Activated CD8-positive, alpha-beta T cell treated with anti-CD3 and anti-CD28 coated beads for 36 hours (primary cell): ENCODE measurements around the gene MRPS25. TPM values are rescaled to one million over a fixed set of nuclear protein-coding genes. Genes with fewer than 3 reads are reported as not detected.

Experiments
- ATAC-seq: fragments of 200-7000 bp; cut with Tn5 transposase; one replicate; pipeline ENCODE4 v1.10.0; 2021; ENCODE audit warnings: mild to moderate bottlenecking, moderate library complexity
- CTCF ChIA-PET: fragments of 350-600 bp; sonication (Branson Sonifier 250); formaldehyde crosslinking; loops from one replicate; lab custom pipeline; 2021; ENCODE audit warnings: antibody characterized with exemption; lab: Charles Lee
- POLR2A ChIA-PET: fragments of 350-600 bp; sonication (Branson Sonifier 250); formaldehyde crosslinking; loops from one replicate; lab custom pipeline; 2021; ENCODE audit warnings: antibody characterized with exemption; lab: Charles Lee
- DNase-seq: peaks from one replicate; pipeline ENCODE4 v3.0.0-alpha.2; 2020
- H3K27ac Mint-ChIP-seq: one replicate; pipeline ENCODE4 v1.8.0; 2021; ENCODE audit warnings: mild to moderate bottlenecking, mixed read lengths
- H3K27me3 Mint-ChIP-seq: one replicate; pipeline ENCODE4 v1.8.0; 2021; ENCODE audit warnings: mixed read lengths
- H3K36me3 Mint-ChIP-seq: one replicate; pipeline ENCODE4 v1.8.0; 2021; ENCODE audit warnings: low read depth, mixed read lengths
- H3K4me1 Mint-ChIP-seq: one replicate; pipeline ENCODE4 v1.8.0; 2021; ENCODE audit warnings: low read depth, mixed read lengths
- H3K4me3 Mint-ChIP-seq: one replicate; pipeline ENCODE4 v1.8.0; 2021; ENCODE audit warnings: mild to moderate bottlenecking, moderate library complexity, mixed read lengths
- H3K9me3 Mint-ChIP-seq: one replicate; pipeline ENCODE4 v1.8.0; 2021; ENCODE audit warnings: mixed read lengths
- intact Hi-C: fragments of 100-400 bp; cut with micrococcal nuclease; formaldehyde crosslinking; loops from one replicate; pipeline ENCODE4 v1.10.0; 2022
- total RNA-seq, 2 experiments: library from RNA; stranded (reverse); gene quantifications; one replicate each; pipeline ENCODE4 v1.2.3, GENCODE V29; 2021
- TF ChIP-seq, protein P1 (sequence below): fragments of 200-600 bp; IDR thresholded peaks from one replicate; pipeline ENCODE4 v1.8.0; 2022; ENCODE audit warnings: antibody characterized with exemption, mild to moderate bottlenecking

Gene MRPS25
- total RNA-seq, 2 experiments from 2014 or later: 73.9 to 78.2 TPM

- ChIA-PET POLR2A (interaction anchor here (0.8 to 1.7 kb wide), 2 partner anchors 9 to 10 kb away, joined by 5 to 7 read pairs; partner anchors contain the start of gene RBSN), CTCF (interaction anchor here (0.6 to 6.8 kb wide), 35 partner anchors 9 to 448 kb away, joined by 3 to 106 read pairs (median 4); partner anchors contain the start of genes CAPN7, RBSN and SH3BP5)
- intact Hi-C loops: loop anchor here (10.0 kb wide), 1 partner anchor 96 kb away; the partner anchor contains the start of gene CAPN7
- no peak for DNase-seq
- Mint-ChIP-seq H3K27me3 (peaks cover 8% of the 10 kb centered on the region), H3K4me1 (peaks cover 2% of the 10 kb centered on the region), H3K27ac (no peak overlapping the region), H3K36me3 (no peaks in the 10 kb centered on the region), H3K9me3 (no peaks in the 10 kb centered on the region), H3K4me3 (no peak overlapping the region)
- TF ChIP-seq, protein P1, sequence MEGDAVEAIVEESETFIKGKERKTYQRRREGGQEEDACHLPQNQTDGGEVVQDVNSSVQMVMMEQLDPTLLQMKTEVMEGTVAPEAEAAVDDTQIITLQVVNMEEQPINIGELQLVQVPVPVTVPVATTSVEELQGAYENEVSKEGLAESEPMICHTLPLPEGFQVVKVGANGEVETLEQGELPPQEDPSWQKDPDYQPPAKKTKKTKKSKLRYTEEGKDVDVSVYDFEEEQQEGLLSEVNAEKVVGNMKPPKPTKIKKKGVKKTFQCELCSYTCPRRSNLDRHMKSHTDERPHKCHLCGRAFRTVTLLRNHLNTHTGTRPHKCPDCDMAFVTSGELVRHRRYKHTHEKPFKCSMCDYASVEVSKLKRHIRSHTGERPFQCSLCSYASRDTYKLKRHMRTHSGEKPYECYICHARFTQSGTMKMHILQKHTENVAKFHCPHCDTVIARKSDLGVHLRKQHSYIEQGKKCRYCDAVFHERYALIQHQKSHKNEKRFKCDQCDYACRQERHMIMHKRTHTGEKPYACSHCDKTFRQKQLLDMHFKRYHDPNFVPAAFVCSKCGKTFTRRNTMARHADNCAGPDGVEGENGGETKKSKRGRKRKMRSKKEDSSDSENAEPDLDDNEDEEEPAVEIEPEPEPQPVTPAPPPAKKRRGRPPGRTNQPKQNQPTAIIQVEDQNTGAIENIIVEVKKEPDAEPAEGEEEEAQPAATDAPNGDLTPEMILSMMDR: no peak
- ATAC-seq: no peak
Measured at GRCh38 chr3:15108869-15109268, 43.8 kb upstream of the MRPS25 start.

DNA sequence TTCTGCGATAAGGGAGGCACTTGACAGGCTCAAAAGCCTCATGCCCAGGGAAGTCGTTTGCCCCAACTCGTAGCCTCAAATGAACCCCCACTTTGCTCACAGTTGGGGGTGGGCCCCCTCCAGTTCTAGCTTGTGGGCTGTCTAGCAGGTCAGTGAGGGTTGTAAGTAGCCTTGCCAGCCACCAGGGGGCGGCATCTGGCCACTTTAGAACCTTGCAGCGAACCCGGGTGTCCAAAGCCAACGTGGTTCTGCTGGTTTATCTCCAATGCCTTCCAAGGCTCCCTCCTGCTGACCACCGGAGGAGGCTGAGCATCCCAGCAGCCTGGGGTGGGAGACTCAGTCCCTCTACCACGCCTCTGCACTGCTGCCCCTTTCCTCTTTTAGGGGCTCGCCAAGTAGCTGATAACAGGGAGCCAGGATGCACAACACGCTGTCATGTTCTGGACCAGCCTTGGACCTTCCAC lies 43.0 kb upstream of the MRPS25 start:
- ChIA-PET POLR2A (interaction anchor here (0.8 to 1.7 kb wide), 3 partner anchors 9 to 93 kb away, joined by 3 to 7 read pairs (median 5); partner anchors contain the start of gene RBSN), CTCF (interaction anchor here (0.6 to 6.8 kb wide), 43 partner anchors 9 to 358 kb away, joined by 3 to 106 read pairs (median 4); partner anchors contain the start of genes CAPN7, RBSN and SH3BP5)
- DNase-seq (peak; percentile 76), ATAC-seq (peak; percentile 99)
- H3K4me3 Mint-ChIP-seq: no peak overlapping the region
- intact Hi-C loops: loop anchor here (10.0 kb wide), 1 partner anchor 97 kb away; the partner anchor contains the start of gene CAPN7
- TF ChIP-seq, protein P1: peak; percentile 96
- H3K27me3 Mint-ChIP-seq: peaks cover 8% of the 10 kb centered on the region
- H3K27ac Mint-ChIP-seq: no peak overlapping the region
- no peaks in the 10 kb centered on the region for H3K9me3 Mint-ChIP-seq
- peaks cover 2% of the 10 kb centered on the region for H3K4me1 Mint-ChIP-seq
- H3K36me3 Mint-ChIP-seq: no peaks in the 10 kb centered on the region

DNA sequence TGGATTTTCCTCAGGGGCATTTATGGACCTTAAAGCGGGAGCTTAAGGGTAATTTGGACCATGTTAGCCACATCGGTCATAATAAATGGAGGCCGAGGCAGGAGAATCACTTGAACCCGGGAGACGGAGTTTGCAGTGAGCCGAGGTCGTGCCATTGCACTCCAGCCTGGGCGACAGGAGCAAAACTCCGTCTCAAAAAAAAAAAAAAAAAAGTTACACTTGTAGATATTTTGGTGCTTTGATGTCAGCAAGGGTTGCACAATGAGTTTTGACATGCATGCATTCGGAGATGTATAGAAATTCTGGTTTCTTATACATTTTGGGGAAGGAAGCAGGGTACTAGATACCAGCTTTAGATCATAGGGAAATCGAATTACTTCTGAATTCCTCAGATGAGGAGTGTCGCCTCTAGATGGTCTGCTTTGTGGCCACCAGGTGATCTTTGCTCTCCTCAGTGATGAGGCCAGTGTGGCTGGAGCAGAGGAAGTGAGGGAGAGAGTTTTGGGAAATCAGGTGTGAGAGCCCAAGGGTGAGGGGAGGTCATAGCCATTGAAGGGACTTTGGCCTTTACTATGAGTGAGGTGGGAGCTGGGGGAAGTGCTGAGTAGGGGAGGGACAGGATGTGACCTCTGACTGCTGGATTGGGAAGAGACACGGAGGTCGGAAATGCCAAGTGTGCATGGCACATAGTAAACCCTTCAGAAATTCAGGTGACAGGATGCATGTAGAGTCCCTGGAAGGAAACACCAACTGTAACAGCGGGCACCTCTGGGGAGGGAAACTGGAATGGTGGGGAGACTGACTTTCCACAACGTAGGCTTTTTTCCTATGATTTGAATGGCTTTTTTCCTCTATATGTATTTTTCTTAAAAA lies 42.2 kb upstream of the MRPS25 start:
- no peak for ATAC-seq
- POLR2A ChIA-PET: interaction anchor here (0.9 to 1.7 kb wide), 2 partner anchors 11 to 94 kb away, joined by 3 to 7 read pairs; no protein-coding TSS in a partner anchor
- Mint-ChIP-seq H3K27ac (no peak overlapping the region), H3K27me3 (peaks cover 8% of the 10 kb centered on the region), H3K4me1 (peaks cover 2% of the 10 kb centered on the region), H3K4me3 (no peak overlapping the region), H3K9me3 (no peaks in the 10 kb centered on the region), H3K36me3 (no peaks in the 10 kb centered on the region)
- DNase-seq: no peak
- CTCF ChIA-PET: interaction anchor here (0.6 to 6.8 kb wide), 23 partner anchors 8 to 359 kb away, joined by 3 to 106 read pairs (median 4); partner anchors contain the start of genes CAPN7 and RBSN
- intact Hi-C loops: loop anchor here (10.0 kb wide), 1 partner anchor 97 kb away; the partner anchor contains the start of gene CAPN7
- TF ChIP-seq, protein P1: no peak

- no peaks in the 10 kb centered on the region for H3K9me3 Mint-ChIP-seq
- intact Hi-C loops: loop anchor here (10.0 kb wide), 1 partner anchor 102 kb away; the partner anchor contains the start of gene CAPN7
- TF ChIP-seq, protein P1: no peak
- no peak overlapping the region for H3K27ac Mint-ChIP-seq
- peaks cover 9% of the 10 kb centered on the region for H3K4me1 Mint-ChIP-seq
- peaks cover 4% of the 10 kb centered on the region for H3K36me3 Mint-ChIP-seq
- DNase-seq: no peak
- ATAC-seq: no peak
- peaks cover 6% of the 10 kb centered on the region for H3K27me3 Mint-ChIP-seq
- no peak overlapping the region for H3K4me3 Mint-ChIP-seq
- POLR2A ChIA-PET: interaction anchor here (0.9 kb wide), 1 partner anchor 38 kb away, joined by 3 read pairs; the partner anchor contains the start of gene MRPS25
- CTCF ChIA-PET: interaction anchor here (0.8 to 1.6 kb wide), 5 partner anchors 16 to 303 kb away, joined by 3 to 5 read pairs (median 5); no protein-coding TSS in a partner anchor
Measured at GRCh38 chr3:15102836-15103235, 37.7 kb upstream of the MRPS25 start.
